Mucosa of descending colon (tissue), 3 donors: ENCODE data around the gene ANKRD33B. TPM values are rescaled to one million over a fixed set of nuclear protein-coding genes. Genes with fewer than 3 reads are reported as not detected.

Experiments used
- ATAC-seq: fragments of 200-7000 bp; cut with Tn5 transposase; one replicate; pipeline ENCODE4 v1.9.1; 2020; ENCODE audit warnings: mild to moderate bottlenecking, moderate library complexity
- DNase-seq, 3 donors: peaks; one replicate each; pipeline ENCODE4 v3.0.0-alpha.2; 2020
- H3K36me3 ChIP-seq: fragments of 200-600 bp; one replicate; pipeline ENCODE4 v1.8.0; 2021; ENCODE audit warnings: low read depth, mild to moderate bottlenecking
- H3K4me1 ChIP-seq: fragments of 200-600 bp; one replicate; pipeline ENCODE4 v1.8.0; 2021; ENCODE audit warnings: low read depth, mild to moderate bottlenecking
- H3K4me3 ChIP-seq: fragments of 200-600 bp; one replicate; pipeline ENCODE4 v1.8.0; 2021; ENCODE audit warnings: mild to moderate bottlenecking
- H3K9me3 ChIP-seq: fragments of 200-600 bp; one replicate; pipeline ENCODE4 v1.8.0; 2021; ENCODE audit warnings: mild to moderate bottlenecking
- CTCF ChIP-seq: fragments of 200-600 bp; IDR thresholded peaks from one replicate; pipeline ENCODE4 v1.8.0; 2022; ENCODE audit warnings: antibody characterized with exemption, mild to moderate bottlenecking
- intact Hi-C, 2 donors: fragments of 100-400 bp; cut with DNase I in 1 of 2; cut with micrococcal nuclease in 1 of 2; formaldehyde crosslinking; loops; one replicate each; pipeline versions ENCODE4 v1.11.0 to v1.11.1; 2022; cut with DNase I, micrococcal nuclease
- total RNA-seq, 3 donors: library from RNA; stranded (reverse); fragmentation: NEBNext Ultra II Directional in 2 of 3; extraction: Animal tissue kit (Norgen Biotek cat#: 25700) in 2 of 3; gene quantifications; one replicate each; pipeline versions ENCODE4 v1.2.1 to v1.2.4, GENCODE V29; 2021 to 2023
- donor health status: DM: no; HTN: no; CAD: no; lungs with moderate emphysema.
- donor health status: DM: no; HTN: no; CAD: no.
- donor health status: DM: no; HTN: yes; CAD: no.

Gene ANKRD33B
- total RNA-seq, 3 donors from 2014 or later, result 0.96 to 3.3 (median 1.7) TPM

DNA sequence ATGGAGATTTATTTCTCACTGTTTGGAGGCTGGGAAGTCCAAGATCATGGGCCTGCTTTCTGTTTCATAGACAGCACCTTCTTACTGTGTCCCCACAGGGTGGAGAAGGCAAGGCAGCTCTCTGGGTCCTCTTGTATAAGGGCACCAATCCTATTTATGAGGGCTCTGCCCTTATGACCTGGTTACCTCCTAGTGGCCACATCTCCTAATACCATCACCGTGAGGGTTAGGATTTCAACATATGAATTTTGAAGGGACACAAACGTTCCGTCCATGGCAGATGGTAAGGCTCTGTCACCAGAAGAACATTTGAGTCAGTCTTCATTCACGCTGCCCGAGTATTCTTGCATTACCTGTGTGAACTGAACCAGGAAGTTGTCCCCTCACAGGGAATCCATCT is 48.4 kb downstream of the ANKRD33B start:
- ATAC-seq (no peak), DNase-seq (no peak)
- TF ChIP-seq CTCF, result no peak
- peaks cover 3% of the 10 kb centered on the region for H3K4me1 ChIP-seq
- no peak overlapping the region for H3K4me3 ChIP-seq
- H3K36me3 ChIP-seq, result no peaks in the 10 kb centered on the region
- intact Hi-C loops, result no loop called here
- H3K9me3 ChIP-seq, result no peaks in the 10 kb centered on the region

- TF ChIP-seq CTCF, result no peak
- intact Hi-C loops, result no loop called here
- H3K36me3 ChIP-seq, result no peaks in the 10 kb centered on the region
- H3K4me3 ChIP-seq, result no peak overlapping the region
- no peak for ATAC-seq
- H3K4me1 ChIP-seq, result no peaks in the 10 kb centered on the region
- H3K9me3 ChIP-seq, result no peaks in the 10 kb centered on the region
- DNase-seq, result no peak
These were observed 51.8 kb downstream of the ANKRD33B start for GRCh38 chr5:10615693-10616092.

GRCh38 chr5:10617103-10617502 is 53.2 kb downstream of the ANKRD33B start:
- no peaks in the 10 kb centered on the region for H3K4me1 ChIP-seq
- DNase-seq (no peak), ATAC-seq (no peak)
- no peak for TF ChIP-seq CTCF
- H3K36me3 ChIP-seq, result no peaks in the 10 kb centered on the region
- intact Hi-C loops, result no loop called here
- H3K4me3 ChIP-seq, result no peak overlapping the region
- H3K9me3 ChIP-seq, result no peaks in the 10 kb centered on the region

DNA sequence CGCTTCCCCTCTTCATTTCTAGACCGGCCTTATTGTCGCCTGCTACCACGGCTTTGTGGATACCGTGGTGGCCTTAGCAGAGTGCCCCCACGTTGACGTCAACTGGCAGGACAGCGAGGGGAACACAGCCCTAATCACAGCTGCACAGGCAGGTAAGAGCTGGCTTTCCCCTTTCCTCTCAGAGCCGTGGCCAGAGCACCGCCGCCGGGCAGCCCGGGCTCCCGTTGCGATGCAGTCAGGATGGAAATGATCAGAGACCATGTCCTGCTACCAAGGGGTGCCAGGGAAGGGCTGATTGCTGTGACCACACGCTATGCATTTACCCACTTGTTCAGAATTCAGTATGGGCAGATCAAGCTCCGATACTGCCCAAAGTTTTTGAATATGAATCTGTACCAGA is 54.4 kb downstream of the ANKRD33B start:
- ATAC-seq (no peak), DNase-seq (no peak)
- H3K4me1 ChIP-seq, result peaks cover 8% of the 10 kb centered on the region
- no peak overlapping the region for H3K4me3 ChIP-seq
- H3K36me3 ChIP-seq, result no peaks in the 10 kb centered on the region
- no peaks in the 10 kb centered on the region for H3K9me3 ChIP-seq
- intact Hi-C loops, result no loop called here
- TF ChIP-seq CTCF, result no peak

- no peak for TF ChIP-seq CTCF
- DNase-seq (no peak), ATAC-seq (no peak)
- Histone ChIP-seq H3K4me1 (peaks cover 13% of the 10 kb centered on the region), H3K36me3 (no peaks in the 10 kb centered on the region), H3K9me3 (no peaks in the 10 kb centered on the region), H3K4me3 (no peak overlapping the region)
- intact Hi-C loops, result loop anchor here in 1 of 2 donors (10.0 kb wide), 1 partner anchor 335 kb away; no protein-coding TSS in a partner anchor
These were observed 55.8 kb downstream of the ANKRD33B start for GRCh38 chr5:10619649-10620048.

- DNase-seq, result no peak
- intact Hi-C loops, result loop anchor here in 1 of 2 donors (10.0 kb wide), 1 partner anchor 336 kb away; no protein-coding TSS in a partner anchor
- ATAC-seq, result no peak
- no peak for TF ChIP-seq CTCF
- Histone ChIP-seq H3K9me3 (no peaks in the 10 kb centered on the region), H3K4me1 (peaks cover 13% of the 10 kb centered on the region), H3K4me3 (no peak overlapping the region), H3K36me3 (no peaks in the 10 kb centered on the region)
These were observed 56.5 kb downstream of the ANKRD33B start for GRCh38 chr5:10620346-10620745.
